Transverse colon (tissue), 3 donors: ENCODE results near the gene BAMBI.

Experiments used
- POLR2A ChIP-seq: fragments of 450-650 bp; IDR thresholded peaks from one replicate; pipeline ENCODE4 v1.6.1; 2016; ENCODE audit warnings: antibody characterized with exemption, mild to moderate bottlenecking, moderate library complexity
- TF ChIP-seq, protein P1 (sequence below), 5 experiments: fragments of 200-600 bp in 3 of 5; fragments of 450-650 bp in 2 of 5; sonication (generic) in 3 of 5; IDR thresholded peaks; 1 replicate in 2 of 5; 2 replicates in 3 of 5; pipeline ENCODE4 v1.5.1; 2016 to 2017; ENCODE audit warnings: antibody characterized with exemption in 5 of 5, inconsistent platforms in 3 of 5, mild to moderate bottlenecking in 2 of 5, moderate library complexity in 1 of 5

GRCh38 chr10:28730031-28730778, 52.9 kb downstream of the BAMBI start:
- TF ChIP-seq, protein P1, sequence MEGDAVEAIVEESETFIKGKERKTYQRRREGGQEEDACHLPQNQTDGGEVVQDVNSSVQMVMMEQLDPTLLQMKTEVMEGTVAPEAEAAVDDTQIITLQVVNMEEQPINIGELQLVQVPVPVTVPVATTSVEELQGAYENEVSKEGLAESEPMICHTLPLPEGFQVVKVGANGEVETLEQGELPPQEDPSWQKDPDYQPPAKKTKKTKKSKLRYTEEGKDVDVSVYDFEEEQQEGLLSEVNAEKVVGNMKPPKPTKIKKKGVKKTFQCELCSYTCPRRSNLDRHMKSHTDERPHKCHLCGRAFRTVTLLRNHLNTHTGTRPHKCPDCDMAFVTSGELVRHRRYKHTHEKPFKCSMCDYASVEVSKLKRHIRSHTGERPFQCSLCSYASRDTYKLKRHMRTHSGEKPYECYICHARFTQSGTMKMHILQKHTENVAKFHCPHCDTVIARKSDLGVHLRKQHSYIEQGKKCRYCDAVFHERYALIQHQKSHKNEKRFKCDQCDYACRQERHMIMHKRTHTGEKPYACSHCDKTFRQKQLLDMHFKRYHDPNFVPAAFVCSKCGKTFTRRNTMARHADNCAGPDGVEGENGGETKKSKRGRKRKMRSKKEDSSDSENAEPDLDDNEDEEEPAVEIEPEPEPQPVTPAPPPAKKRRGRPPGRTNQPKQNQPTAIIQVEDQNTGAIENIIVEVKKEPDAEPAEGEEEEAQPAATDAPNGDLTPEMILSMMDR (IDR thresholded peaks at IDR 0.05) = no peak
- TF ChIP-seq POLR2A = no peak
